Astrocyte (in vitro differentiated cells and primary cell): ENCODE data around the gene HOXB1. TPM values are rescaled to one million over a fixed set of nuclear protein-coding genes. Genes with fewer than 3 reads are reported as not detected.

ENCODE experiments used
- DNase-seq: peaks from one replicate; pipeline ENCODE4 v3.0.0-alpha.2; 2010; ENCODE audit warnings: low read depth
- FAIRE-seq: peaks from 2 replicates; lab custom pipeline; 2011; peaks lifted over from hg19 to GRCh38; lab: Jason Lieb, UNC
- H2AFZ ChIP-seq: 2 replicates; pipeline ENCODE4 v1.6.0; 2012; ENCODE audit warnings: low read depth, low read length, inconsistent platforms
- H3K27ac ChIP-seq: 2 replicates; pipeline ENCODE4 v1.5.1; 2011; ENCODE audit warnings: low read depth, low read length, inconsistent platforms
- H3K27me3 ChIP-seq: 2 replicates; pipeline ENCODE4 v1.6.0; 2011; ENCODE audit warnings: low read length, inconsistent platforms; ENCODE audit not compliant: insufficient read depth
- H3K36me3 ChIP-seq: 2 replicates; pipeline ENCODE4 v1.5.1; 2011; ENCODE audit warnings: low read length, inconsistent platforms; ENCODE audit not compliant: insufficient read depth
- H3K4me1 ChIP-seq: 2 replicates; pipeline ENCODE4 v1.5.1; 2011; ENCODE audit warnings: low read length, inconsistent platforms; ENCODE audit not compliant: insufficient read depth
- H3K4me2 ChIP-seq: 2 replicates; pipeline ENCODE4 v1.6.0; 2012; ENCODE audit warnings: low read length, inconsistent platforms
- H3K4me3 ChIP-seq: 2 replicates; pipeline ENCODE4 v1.5.1; 2011; ENCODE audit warnings: low read depth, mild to moderate bottlenecking, low read length, inconsistent platforms; ENCODE audit not compliant: insufficient read depth
- H3K79me2 ChIP-seq: 2 replicates; pipeline ENCODE4 v1.6.0; 2012; ENCODE audit warnings: mild to moderate bottlenecking, low read length, inconsistent platforms; ENCODE audit not compliant: insufficient read depth
- H3K9ac ChIP-seq: 2 replicates; pipeline ENCODE4 v1.6.0; 2012; ENCODE audit warnings: mild to moderate bottlenecking, low read length, inconsistent platforms
- H3K9me3 ChIP-seq: 2 replicates; pipeline ENCODE4 v1.5.1; 2012; ENCODE audit warnings: low read depth, mild to moderate bottlenecking, low read length, inconsistent platforms; ENCODE audit not compliant: insufficient read depth
- H4K20me1 ChIP-seq: 2 replicates; pipeline ENCODE4 v1.6.0; 2012; ENCODE audit warnings: low read length, inconsistent platforms; ENCODE audit not compliant: insufficient read depth
- H3K27ac Mint-ChIP-seq: one replicate; pipeline ENCODE4 v1.8.0; 2021; ENCODE audit warnings: mild to moderate bottlenecking, mixed read lengths; ENCODE audit not compliant: unreplicated experiment
- H3K27me3 Mint-ChIP-seq: one replicate; pipeline ENCODE4 v1.8.0; 2021; ENCODE audit warnings: low read depth, mixed read lengths; ENCODE audit not compliant: unreplicated experiment
- H3K36me3 Mint-ChIP-seq: one replicate; pipeline ENCODE4 v1.8.0; 2021; ENCODE audit warnings: low read depth, mixed read lengths; ENCODE audit not compliant: unreplicated experiment
- H3K4me1 Mint-ChIP-seq: one replicate; pipeline ENCODE4 v1.8.0; 2021; ENCODE audit warnings: low read depth, mixed read lengths; ENCODE audit not compliant: unreplicated experiment
- H3K4me3 Mint-ChIP-seq: one replicate; pipeline ENCODE4 v1.8.0; 2021; ENCODE audit warnings: mild to moderate bottlenecking, moderate library complexity, mixed read lengths; ENCODE audit not compliant: unreplicated experiment
- H3K9me3 Mint-ChIP-seq: one replicate; pipeline ENCODE4 v1.8.0; 2021; ENCODE audit warnings: mild to moderate bottlenecking, mixed read lengths; ENCODE audit not compliant: unreplicated experiment
- CTCF ChIP-seq: IDR thresholded peaks from 2 replicates; pipeline ENCODE4 v1.5.1; 2011; ENCODE audit warnings: low read depth, mild to moderate bottlenecking, inconsistent platforms, low read length, moderate library complexity; ENCODE audit not compliant: insufficient read depth
- EZH2 ChIP-seq: IDR thresholded peaks from 2 replicates; pipeline ENCODE4 v1.6.1; 2012; ENCODE audit warnings: mild to moderate bottlenecking, low read length, inconsistent platforms; ENCODE audit not compliant: insufficient read depth
- total RNA-seq: library from RNA; stranded (reverse); gene quantifications from 2 replicates; pipeline ENCODE4 v1.2.1, GENCODE V29; 2021

Gene HOXB1
- total RNA-seq, 1 donor from 2014 or later = not detected

- Histone ChIP-seq H3K4me2 (peak overlapping the region; percentile 58), H3K9me3 (no peaks in the 10 kb centered on the region), H3K4me1 (peaks cover 9% of the 10 kb centered on the region), H3K4me3 (no peak overlapping the region), H3K9ac (no peak overlapping the region), H3K27ac (no peak overlapping the region), H3K27me3 (peaks cover 50% of the 10 kb centered on the region), H4K20me1 (no peaks in the 10 kb centered on the region), H2AFZ (no peak overlapping the region), H3K36me3 (no peaks in the 10 kb centered on the region), H3K79me2 (no peaks in the 10 kb centered on the region)
- H3K4me1 Mint-ChIP-seq = no peaks in the 10 kb centered on the region
- no peak overlapping the region for H3K27ac Mint-ChIP-seq
- peaks cover 92% of the 10 kb centered on the region for H3K27me3 Mint-ChIP-seq
- DNase-seq (no peak), FAIRE-seq (no peak)
- H3K4me3 Mint-ChIP-seq = peak overlapping the region; percentile 60
- H3K9me3 Mint-ChIP-seq = peaks cover 4% of the 10 kb centered on the region
- no peak for TF ChIP-seq CTCF
- peak; percentile 50 for TF ChIP-seq EZH2
- peaks cover 2% of the 10 kb centered on the region for H3K36me3 Mint-ChIP-seq
These were observed 3.3 kb downstream of the HOXB1 start for GRCh38 chr17:48527547-48527932.

- Histone ChIP-seq H3K9me3 (no peaks in the 10 kb centered on the region), H3K27me3 (peaks cover 47% of the 10 kb centered on the region), H3K4me3 (no peak overlapping the region), H3K9ac (no peak overlapping the region), H3K27ac (no peak overlapping the region), H3K4me1 (peaks cover 15% of the 10 kb centered on the region), H4K20me1 (no peaks in the 10 kb centered on the region), H3K79me2 (no peaks in the 10 kb centered on the region), H3K36me3 (no peaks in the 10 kb centered on the region), H3K4me2 (peak overlapping the region; percentile 58), H2AFZ (peak overlapping the region; percentile 45)
- peaks cover 4% of the 10 kb centered on the region for H3K9me3 Mint-ChIP-seq
- peaks cover 2% of the 10 kb centered on the region for H3K36me3 Mint-ChIP-seq
- H3K27me3 Mint-ChIP-seq = peaks cover 92% of the 10 kb centered on the region
- DNase-seq (no peak), FAIRE-seq (no peak)
- H3K4me1 Mint-ChIP-seq = no peaks in the 10 kb centered on the region
- peak; percentile 83 for TF ChIP-seq EZH2
- no peak for TF ChIP-seq CTCF
- no peak overlapping the region for H3K4me3 Mint-ChIP-seq
- H3K27ac Mint-ChIP-seq = no peak overlapping the region
These were observed 3.9 kb downstream of the HOXB1 start for GRCh38 chr17:48526608-48527546.

GRCh38 chr17:48523010-48523409 lies 7.8 kb downstream of the HOXB1 start:
- Histone ChIP-seq H3K9ac (no peak overlapping the region), H3K4me3 (no peak overlapping the region), H2AFZ (no peak overlapping the region), H3K27me3 (peaks cover 33% of the 10 kb centered on the region), H3K27ac (no peak overlapping the region), H4K20me1 (no peaks in the 10 kb centered on the region), H3K4me1 (peaks cover 17% of the 10 kb centered on the region), H3K9me3 (no peaks in the 10 kb centered on the region), H3K79me2 (no peaks in the 10 kb centered on the region), H3K36me3 (no peaks in the 10 kb centered on the region), H3K4me2 (no peak overlapping the region)
- peaks cover 1% of the 10 kb centered on the region for H3K9me3 Mint-ChIP-seq
- peaks cover 81% of the 10 kb centered on the region for H3K27me3 Mint-ChIP-seq
- FAIRE-seq (no peak), DNase-seq (no peak)
- H3K27ac Mint-ChIP-seq = no peak overlapping the region
- peaks cover 2% of the 10 kb centered on the region for H3K36me3 Mint-ChIP-seq
- TF ChIP-seq EZH2 = no peak
- TF ChIP-seq CTCF = peak; percentile 36
- no peak overlapping the region for H3K4me3 Mint-ChIP-seq
- no peaks in the 10 kb centered on the region for H3K4me1 Mint-ChIP-seq
